Measurements from ENCODE around the gene UGDH. TPM values are rescaled to one million over a fixed set of nuclear protein-coding genes. Genes with fewer than 3 reads are reported as not detected.
"Not testable (repeated sequence)": the region's sequence is repeated elsewhere in the genome, so short reads cannot be mapped to it uniquely, and the experiment has no call there.

UGDH gene
- total and polyA plus RNA-seq, 8 donors = 62.8 to 108 (median 100) TPM

GRCh38 chr4:39514888-39515401 is 12.3 kb downstream of the UGDH start:
- no peak for TF ChIP-seq CTCF (IDR thresholded peaks at IDR 0.05)
- H3K4me1 ChIP-seq = no peaks in the 10 kb centered on the region
- intact Hi-C loops (cut with DNase I) = no loop called here
- peak overlapping the region; percentile 36 to 54 for H3K27ac ChIP-seq
- ATAC-seq (peak; percentile 98), DNase-seq (peak in 2 of 4 donors; percentile 48 to 72)
- H3K4me3 ChIP-seq = no peak overlapping the region
- H3K27me3 ChIP-seq = no peaks in the 10 kb centered on the region
- no peaks in the 10 kb centered on the region for H3K9me3 ChIP-seq
- H3K36me3 ChIP-seq = peaks cover 4 to 82% of the 10 kb centered on the region in 2 donors

- intact Hi-C loops (cut with DNase I); ATAC-seq: not testable (repeated sequence)
These were observed 13.0 kb downstream of the UGDH start for GRCh38 chr4:39514266-39514665.

GRCh38 chr4:39510348-39510929 is 16.8 kb downstream of the UGDH start:
- TF ChIP-seq CTCF (IDR thresholded peaks at IDR 0.05) = no peak

More at GRCh38 chr4:39514266-39514665, 13.0 kb downstream of the UGDH start:
- H3K27me3 ChIP-seq, H3K9me3 ChIP-seq, DNase-seq, H3K4me1 ChIP-seq, H3K4me3 ChIP-seq: not testable (repeated sequence)
- Histone ChIP-seq H3K36me3 (peaks cover 4 to 82% of the 10 kb centered on the region in 2 donors), H3K27ac (peak overlapping the region; percentile 36 to 54)

GRCh38 chr4:39505581-39505980 is 21.7 kb downstream of the UGDH start:
- Histone ChIP-seq H3K9me3 (no peaks in the 10 kb centered on the region), H3K4me3 (no peak overlapping the region), H3K36me3 (peaks cover 4 to 100% of the 10 kb centered on the region in 2 donors), H3K27ac (no peak overlapping the region), H3K27me3 (no peaks in the 10 kb centered on the region), H3K4me1 (no peaks in the 10 kb centered on the region)
- DNase-seq = no peak
- no peak for TF ChIP-seq CTCF (IDR thresholded peaks at IDR 0.05)
- intact Hi-C loops (cut with DNase I) = no loop called here
- ATAC-seq = no peak

More at GRCh38 chr4:39510348-39510929, 16.8 kb downstream of the UGDH start:
- H3K9me3 ChIP-seq = no peaks in the 10 kb centered on the region
- DNase-seq = no peak
- intact Hi-C loops (cut with DNase I) = no loop called here
- no peak overlapping the region for H3K27ac ChIP-seq
- H3K36me3 ChIP-seq = peaks cover 4 to 88% of the 10 kb centered on the region in 2 donors
- no peaks in the 10 kb centered on the region for H3K27me3 ChIP-seq
- no peak overlapping the region for H3K4me3 ChIP-seq
- ATAC-seq = no peak
- H3K4me1 ChIP-seq = no peaks in the 10 kb centered on the region

GRCh38 chr4:39504538-39504937 is 22.7 kb downstream of the UGDH start:
- H3K36me3 ChIP-seq = peaks cover 0 to 100% of the 10 kb centered on the region in 2 donors

GRCh38 chr4:39502664-39503035 is 24.6 kb downstream of the UGDH start:
- DNase-seq; H3K4me1 ChIP-seq; H3K27me3 ChIP-seq; intact Hi-C loops (cut with DNase I); ATAC-seq; H3K27ac ChIP-seq; H3K9me3 ChIP-seq; H3K4me3 ChIP-seq: not testable (repeated sequence)
- peaks cover 0 to 98% of the 10 kb centered on the region in 2 donors for H3K36me3 ChIP-seq

More at GRCh38 chr4:39504538-39504937, 22.7 kb downstream of the UGDH start:
- intact Hi-C loops (cut with DNase I) = no loop called here
- no peak for TF ChIP-seq CTCF (IDR thresholded peaks at IDR 0.05)
- Histone ChIP-seq H3K9me3 (no peaks in the 10 kb centered on the region), H3K27ac (no peak overlapping the region), H3K27me3 (no peaks in the 10 kb centered on the region), H3K4me3 (no peak overlapping the region), H3K4me1 (no peaks in the 10 kb centered on the region)
- ATAC-seq = no peak
- no peak for DNase-seq
